K562 (cell line): ENCODE data around the gene PLEKHH3. TPM values are rescaled to one million over a fixed set of nuclear protein-coding genes. Genes with fewer than 3 reads are reported as not detected.

Experiments used
- BRD9 ChIP-seq: fragments of 450-650 bp; IDR thresholded peaks from 2 replicates; pipeline ENCODE4 v1.6.1; 2018; ENCODE audit warnings: low read depth; ENCODE audit not compliant: partially characterized antibody
- CBFA2T2 ChIP-seq: fragments of 450-650 bp; conservative IDR thresholded peaks from 2 replicates; pipeline ENCODE4 v1.6.1; 2017; ENCODE audit warnings: mild to moderate bottlenecking
- CREM ChIP-seq: IDR thresholded peaks from 2 replicates; pipeline ENCODE4 v1.6.1; 2014; ENCODE audit warnings: antibody characterized with exemption, low read depth
- DIDO1 ChIP-seq: fragments of 450-650 bp; IDR thresholded peaks from 2 replicates; pipeline ENCODE4 v1.6.1; 2016; ENCODE audit warnings: low read depth, missing biosample characterization, missing genetic modification characterization
- EHMT2 ChIP-seq: fragments of 450-650 bp; IDR thresholded peaks from 2 replicates; pipeline ENCODE4 v1.6.1; 2018; ENCODE audit warnings: antibody characterized with exemption
- ETV1 ChIP-seq: fragments of 450-650 bp; conservative IDR thresholded peaks from 2 replicates; pipeline ENCODE4 v1.6.1; 2016; ENCODE audit warnings: missing genetic modification characterization, control low read depth, low read depth, missing compliant biosample characterization
- GTF2A2 ChIP-seq: IDR thresholded peaks from 2 replicates; pipeline ENCODE4 v1.6.1; 2016; ENCODE audit warnings: mild to moderate bottlenecking, missing genetic modification characterization, missing compliant biosample characterization
- HDAC1 ChIP-seq, 2 experiments: fragments of 450-650 bp; IDR thresholded peaks; 2 replicates each; pipeline ENCODE4 v1.6.1; 2016 to 2017; ENCODE audit warnings: inconsistent platforms in 1 of 2, mild to moderate bottlenecking in 1 of 2, moderate library complexity in 1 of 2
- JUND ChIP-seq, 2 experiments: IDR thresholded peaks; 2 replicates in 1 of 2; 3 replicates in 1 of 2; pipeline ENCODE4 v1.6.1; 2011; ENCODE audit warnings: borderline replicate concordance in 2 of 2, low read depth in 2 of 2, low read length in 2 of 2, improper control_type of control experiment in 1 of 2, missing biosample characterization in 1 of 2, missing genetic modification characterization in 1 of 2, missing genetic modification reagents in 1 of 2
- MBD2 ChIP-seq: sonication (generic); IDR thresholded peaks from 2 replicates; pipeline ENCODE4 v1.6.1; 2016; ENCODE audit warnings: low read depth, borderline replicate concordance
- MLLT1 ChIP-seq, 2 experiments: fragments of 450-650 bp; IDR thresholded peaks; 2 replicates each; pipeline ENCODE4 v1.6.1; 2016
- NCOA1 ChIP-seq: fragments of 450-650 bp; IDR thresholded peaks from 2 replicates; pipeline ENCODE4 v1.6.1; 2016; ENCODE audit warnings: low read depth
- NFATC3 ChIP-seq: fragments of 450-650 bp; IDR thresholded peaks from 2 replicates; pipeline ENCODE4 v1.6.1; 2017; ENCODE audit warnings: mild to moderate bottlenecking
- POU5F1 ChIP-seq: fragments of 150-350 bp; IDR thresholded peaks from 2 replicates; pipeline ENCODE4 v1.6.1; 2014; ENCODE audit warnings: borderline replicate concordance, low read length, low read depth, mild to moderate bottlenecking; ENCODE audit not compliant: partially characterized antibody
- RCOR1 ChIP-seq, 2 experiments: IDR thresholded peaks; 2 replicates each; pipeline ENCODE4 v1.6.1; 2012; ENCODE audit warnings: low read depth in 2 of 2, low read length in 2 of 2, borderline replicate concordance in 1 of 2, improper control_type of control experiment in 1 of 2
- SOX6 ChIP-seq: fragments of 450-650 bp; IDR thresholded peaks from 2 replicates; pipeline ENCODE4 v1.6.1; 2014; ENCODE audit warnings: mild to moderate bottlenecking
- TAF15 ChIP-seq: fragments of 200-400 bp; formaldehyde crosslinking; IDR thresholded peaks from 2 replicates; pipeline ENCODE4 v1.6.1; 2017; ENCODE audit warnings: mild to moderate bottlenecking, low read depth, low read length, moderate library complexity
- ZEB2 ChIP-seq: fragments of 450-650 bp; IDR thresholded peaks from 2 replicates; pipeline ENCODE4 v1.6.1; 2016
- ZNF184 ChIP-seq: sonication (generic); formaldehyde crosslinking; IDR thresholded peaks from 2 replicates; pipeline ENCODE4 v1.5.0; 2020; ENCODE audit warnings: missing genetic modification reagents
- ZNF197 ChIP-seq: fragments of 200-800 bp; sonication (Bioruptor generic); IDR thresholded peaks from 2 replicates; pipeline ENCODE4 v1.6.1; 2016; ENCODE audit warnings: low read depth, missing genetic modification characterization, missing compliant biosample characterization
- ZNF324 ChIP-seq: fragments of 250-450 bp; sonication (Bioruptor Pico); IDR thresholded peaks from 2 replicates; pipeline ENCODE4 v1.4.0; 2020; ENCODE audit warnings: mild to moderate bottlenecking
- ZNF551 ChIP-seq: fragments of 250-450 bp; sonication (Bioruptor Pico); IDR thresholded peaks from 2 replicates; pipeline ENCODE4 v1.5.0; 2021; ENCODE audit warnings: mild to moderate bottlenecking, moderate library complexity
- polyA plus RNA-seq, 8 experiments: library from polyadenylated mRNA; depleted of rRNA in 4 of 8; stranded (reverse) in 5 of 8; unstranded in 3 of 8; fragments of >200 nt; fragmentation: Nextera tagmentation in 2 of 8; fragmentation: Illumina TruSeq in 1 of 8; extraction: Ambion mirVana in 2 of 8; extraction: Trizol in 1 of 8; gene quantifications; 2 replicates each; pipeline versions ENCODE4 v1.2.1 to v1.2.3, GENCODE V29; 2011 to 2014; ENCODE audit warnings: inconsistent platforms in 1 of 8, missing spikeins in 1 of 8
- total RNA-seq, 7 experiments: library from RNA; depleted of rRNA in 6 of 7; stranded (reverse); fragments of >200 nt in 6 of 7; fragmentation: Illumina TruSeq in 2 of 7; extraction: Trizol in 2 of 7; gene quantifications; 2 replicates each; pipeline versions ENCODE4 v1.2.1 to v1.2.3, GENCODE V29; 2011 to 2021; ENCODE audit warnings: low replicate concordance in 1 of 7
- TF ChIP-seq, protein P1 (sequence below): sonication (generic); formaldehyde crosslinking; IDR thresholded peaks from 2 replicates; pipeline ENCODE4 v1.8.1; 2023; ENCODE audit warnings: mild to moderate bottlenecking, missing genetic modification reagents
- TF ChIP-seq, protein P2 (sequence below): fragments of 250-450 bp; sonication (Bioruptor Pico); IDR thresholded peaks from 2 replicates; pipeline ENCODE4 v1.4.0; 2020

The PLEKHH3 gene
- total and polyA plus RNA-seq, 9 of the 15 experiments (the other 6 are each of a cell fraction or from before 2014, with no cell fraction given) = 0.58 to 34.5 (median 5.0) TPM

GRCh38 chr17:42698736-42699414 is 22.1 kb upstream of the PLEKHH3 start (continued):
- TF ChIP-seq MBD2 = peak; percentile 93
- no peak for TF ChIP-seq ZNF324 (CRISPR knock-in tag)
- peak; percentile 86 for TF ChIP-seq ZEB2
- TF ChIP-seq CBFA2T2 = peak; percentile 100
- peak; percentile 57 to 98; a peak in 3 of 4 replicates for TF ChIP-seq HDAC1 (IDR thresholded peaks at IDR 0.05)
- TF ChIP-seq, protein P1, sequence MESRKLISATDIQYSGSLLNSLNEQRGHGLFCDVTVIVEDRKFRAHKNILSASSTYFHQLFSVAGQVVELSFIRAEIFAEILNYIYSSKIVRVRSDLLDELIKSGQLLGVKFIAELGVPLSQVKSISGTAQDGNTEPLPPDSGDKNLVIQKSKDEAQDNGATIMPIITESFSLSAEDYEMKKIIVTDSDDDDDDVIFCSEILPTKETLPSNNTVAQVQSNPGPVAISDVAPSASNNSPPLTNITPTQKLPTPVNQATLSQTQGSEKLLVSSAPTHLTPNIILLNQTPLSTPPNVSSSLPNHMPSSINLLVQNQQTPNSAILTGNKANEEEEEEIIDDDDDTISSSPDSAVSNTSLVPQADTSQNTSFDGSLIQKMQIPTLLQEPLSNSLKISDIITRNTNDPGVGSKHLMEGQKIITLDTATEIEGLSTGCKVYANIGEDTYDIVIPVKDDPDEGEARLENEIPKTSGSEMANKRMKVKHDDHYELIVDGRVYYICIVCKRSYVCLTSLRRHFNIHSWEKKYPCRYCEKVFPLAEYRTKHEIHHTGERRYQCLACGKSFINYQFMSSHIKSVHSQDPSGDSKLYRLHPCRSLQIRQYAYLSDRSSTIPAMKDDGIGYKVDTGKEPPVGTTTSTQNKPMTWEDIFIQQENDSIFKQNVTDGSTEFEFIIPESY (CRISPR knock-in tag) = peak; percentile 38; the same call in 1 of the 2 replicates
- peak; percentile 99 for TF ChIP-seq SOX6
- TF ChIP-seq ZNF184 (CRISPR knock-in tag) = no peak
- peak; percentile 96 for TF ChIP-seq NCOA1
- peak; percentile 98 to 99 for TF ChIP-seq RCOR1 (IDR thresholded peaks at IDR 0.05; ENCODE audit: borderline replicate concordance in 1 of 2, low read depth in 2 of 2, low read length in 2 of 2)
- TF ChIP-seq BRD9 = peak; percentile 66
- TF ChIP-seq GTF2A2 (tag) = no peak
- peak; percentile 60 to 76; a peak in 2 of 4 replicates for TF ChIP-seq MLLT1 (IDR thresholded peaks at IDR 0.05)
- peak; percentile 88 for TF ChIP-seq CREM
- no peak for TF ChIP-seq POU5F1
- peak; percentile 79; the same call in 1 of the 2 replicates for TF ChIP-seq EHMT2
- peak; percentile 77 for TF ChIP-seq ETV1 (tag)
- peak; percentile 78; the same call in 1 of the 2 replicates for TF ChIP-seq NFATC3
- TF ChIP-seq DIDO1 (tag) = peak; percentile 44; the same call in 1 of the 2 replicates
- no peak for TF ChIP-seq TAF15
- TF ChIP-seq JUND (IDR thresholded peaks at IDR 0.05; ENCODE audit: borderline replicate concordance, low read depth, low read length) = peak; percentile 86
- TF ChIP-seq JUND (tag; IDR thresholded peaks at IDR 0.05; ENCODE audit: borderline replicate concordance, low read depth, low read length) = peak; percentile 84; the same call in 1 of the 3 replicates
- TF ChIP-seq, protein P2, sequence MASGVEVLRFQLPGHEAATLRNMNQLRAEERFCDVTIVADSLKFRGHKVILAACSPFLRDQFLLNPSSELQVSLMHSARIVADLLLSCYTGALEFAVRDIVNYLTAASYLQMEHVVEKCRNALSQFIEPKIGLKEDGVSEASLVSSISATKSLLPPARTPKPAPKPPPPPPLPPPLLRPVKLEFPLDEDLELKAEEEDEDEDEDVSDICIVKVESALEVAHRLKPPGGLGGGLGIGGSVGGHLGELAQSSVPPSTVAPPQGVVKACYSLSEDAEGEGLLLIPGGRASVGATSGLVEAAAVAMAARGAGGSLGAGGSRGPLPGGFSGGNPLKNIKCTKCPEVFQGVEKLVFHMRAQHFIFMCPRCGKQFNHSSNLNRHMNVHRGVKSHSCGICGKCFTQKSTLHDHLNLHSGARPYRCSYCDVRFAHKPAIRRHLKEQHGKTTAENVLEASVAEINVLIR = peak; percentile 54; the same call in 1 of the 2 replicates
- TF ChIP-seq ZNF197 (CRISPR knock-in tag) = peak; percentile 66; the same call in 1 of the 2 replicates
- TF ChIP-seq ZNF551 (CRISPR knock-in tag) = no peak
